ENCODE results near the gene NOXRED1. TPM values are rescaled to one million over a fixed set of nuclear protein-coding genes. Genes with fewer than 3 reads are reported as not detected.

NOXRED1 gene
- polyA plus RNA-seq, 2 of the 4 experiments (the other 2 are of a cell fraction) = 0.18 to 0.34 TPM

DNA sequence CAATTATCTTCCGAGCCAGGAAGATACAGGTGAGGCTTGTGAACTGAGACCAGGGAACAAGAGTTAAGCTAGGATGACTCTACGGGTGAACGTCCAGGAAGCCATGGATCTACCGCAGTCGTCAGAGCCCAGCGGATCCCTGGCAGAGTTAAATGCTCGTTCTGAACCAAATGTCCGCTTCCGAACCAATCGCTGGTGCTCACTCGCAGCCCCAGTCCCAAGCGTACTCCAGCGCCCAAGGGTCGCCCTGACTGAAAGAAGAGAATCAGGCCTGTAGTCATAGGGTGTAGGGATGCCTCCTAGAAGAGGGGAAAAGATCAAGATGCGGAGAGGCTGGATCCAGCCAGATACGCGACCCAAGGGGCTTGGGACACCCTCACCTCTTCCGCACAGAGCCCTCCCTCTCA, 33.8 kb upstream of the NOXRED1 start:
- TF ChIP-seq BCL3 (IDR thresholded peaks at IDR 0.05) = peak; percentile 80; the same call in 2 of the 3 replicates
- TF ChIP-seq PHF8 (IDR thresholded peaks at IDR 0.05; ENCODE audit: borderline replicate concordance, low read depth) = peak; percentile 35; the same call in 1 of the 2 replicates
- TF ChIP-seq RAD21 (conservative IDR thresholded peaks at IDR 0.05 in 1 of 2, IDR thresholded peaks at IDR 0.05 in 1 of 2) = no peak
- peak; percentile 98 for TF ChIP-seq POLR2A (IDR thresholded peaks at IDR 0.05; ENCODE audit: low read length)
- Histone ChIP-seq H3K4me2 (peak overlapping the region; percentile 84), H3K9me3 (no peaks in the 10 kb centered on the region), H3K27ac (peak overlapping the region; percentile 89 to 95), H3K4me1 (peaks cover 15% of the 10 kb centered on the region), H3K4me3 (peak overlapping the region; percentile 91)
- DNase-seq (ENCODE audit: low read depth in 1 of 2, low spot score in 1 of 2) = no peak
- CTCF ChIA-PET = no interaction called here
- 4% methylated on average over 16 of the region's 18 CpGs for WGBS (ENCODE audit: missing lambda C conversion rate)
- POLR2A ChIA-PET = interaction anchor here (0.5 to 1.0 kb wide), 6 partner anchors 9 to 136 kb away, joined by 3 to 5 read pairs (median 3); partner anchors contain the start of genes GSTZ1, POMT2, SAMD15 and TMED8
- no peak for FAIRE-seq
- ATAC-seq = peak in 1 of 2 experiments; percentile 46; a peak in 4 of 6 replicates

GRCh38 chr14:77455966-77456640, 32.8 kb upstream of the NOXRED1 start:
- Histone ChIP-seq H3K4me3 (peak overlapping the region; percentile 91; the same call in 2 of the 3 replicates), H3K27ac (no peak overlapping the region), H3K9me3 (no peaks in the 10 kb centered on the region), H3K4me1 (peaks cover 15% of the 10 kb centered on the region), H3K4me2 (peak overlapping the region; percentile 84)
- ATAC-seq (no peak), FAIRE-seq (no peak), DNase-seq (ENCODE audit: low read depth in 1 of 2, low spot score in 1 of 2) (no peak)
- WGBS (ENCODE audit: missing lambda C conversion rate) = 66% methylated on average over 2 of the region's 2 CpGs
- CTCF ChIA-PET = no interaction called here
- TF ChIP-seq SREBF2 (IDR thresholded peaks at IDR 0.05) = no peak
- TF ChIP-seq KDM1A (IDR thresholded peaks at IDR 0.05; ENCODE audit: low read depth) = 0 out of 2 replicates have a peak, but pooled peaks have one; percentile 30
- TF ChIP-seq HDAC2 (IDR thresholded peaks at IDR 0.05) = peak; percentile 51; the same call in 1 of the 2 replicates
- POLR2A ChIA-PET = no interaction called here

- H3K4me1 ChIP-seq = no peaks in the 10 kb centered on the region
- CTCF ChIA-PET = interaction anchor here (1.4 kb wide), 1 partner anchor 17 kb away, joined by 4 read pairs; no protein-coding TSS in a partner anchor
These were observed 18.9 kb upstream of the NOXRED1 start for GRCh38 chr14:77442196-77442595.

More at GRCh38 chr14:77442196-77442595, 18.9 kb upstream of the NOXRED1 start:
- no peak for ATAC-seq
- Histone ChIP-seq H3K4me2 (no peak overlapping the region), H3K9me3 (no peaks in the 10 kb centered on the region), H3K27ac (no peak overlapping the region), H3K4me3 (no peak overlapping the region)
- no peak for DNase-seq (ENCODE audit: low read depth in 1 of 2, low spot score in 1 of 2)
- WGBS (ENCODE audit: missing lambda C conversion rate) = 95% methylated on average over 2 of the region's 2 CpGs
- FAIRE-seq = no peak
- POLR2A ChIA-PET = no interaction called here
- TF ChIP-seq POLR2A (IDR thresholded peaks at IDR 0.05; ENCODE audit: low read length) (no peak), HOXA7 (CRISPR knock-in tag; IDR thresholded peaks at IDR 0.05) (no peak), NPAS2 (CRISPR knock-in tag; IDR thresholded peaks at IDR 0.05; ENCODE audit: borderline replicate concordance) (no peak), ZNF302 (CRISPR knock-in tag; IDR thresholded peaks at IDR 0.05) (no peak), NR3C1 (IDR thresholded peaks at IDR 0.05) (no peak), ESRRA (IDR thresholded peaks at IDR 0.05; ENCODE audit: borderline replicate concordance, low read length) (no peak), FOSL2 (IDR thresholded peaks at IDR 0.05) (no peak), FOSL2 (CRISPR knock-in tag; IDR thresholded peaks at IDR 0.05) (no peak), GATA3 (IDR thresholded peaks at IDR 0.05; ENCODE audit: borderline replicate concordance) (no peak), TP53 (CRISPR knock-in tag; IDR thresholded peaks at IDR 0.05) (no peak)
- TF ChIP-seq, protein P1, sequence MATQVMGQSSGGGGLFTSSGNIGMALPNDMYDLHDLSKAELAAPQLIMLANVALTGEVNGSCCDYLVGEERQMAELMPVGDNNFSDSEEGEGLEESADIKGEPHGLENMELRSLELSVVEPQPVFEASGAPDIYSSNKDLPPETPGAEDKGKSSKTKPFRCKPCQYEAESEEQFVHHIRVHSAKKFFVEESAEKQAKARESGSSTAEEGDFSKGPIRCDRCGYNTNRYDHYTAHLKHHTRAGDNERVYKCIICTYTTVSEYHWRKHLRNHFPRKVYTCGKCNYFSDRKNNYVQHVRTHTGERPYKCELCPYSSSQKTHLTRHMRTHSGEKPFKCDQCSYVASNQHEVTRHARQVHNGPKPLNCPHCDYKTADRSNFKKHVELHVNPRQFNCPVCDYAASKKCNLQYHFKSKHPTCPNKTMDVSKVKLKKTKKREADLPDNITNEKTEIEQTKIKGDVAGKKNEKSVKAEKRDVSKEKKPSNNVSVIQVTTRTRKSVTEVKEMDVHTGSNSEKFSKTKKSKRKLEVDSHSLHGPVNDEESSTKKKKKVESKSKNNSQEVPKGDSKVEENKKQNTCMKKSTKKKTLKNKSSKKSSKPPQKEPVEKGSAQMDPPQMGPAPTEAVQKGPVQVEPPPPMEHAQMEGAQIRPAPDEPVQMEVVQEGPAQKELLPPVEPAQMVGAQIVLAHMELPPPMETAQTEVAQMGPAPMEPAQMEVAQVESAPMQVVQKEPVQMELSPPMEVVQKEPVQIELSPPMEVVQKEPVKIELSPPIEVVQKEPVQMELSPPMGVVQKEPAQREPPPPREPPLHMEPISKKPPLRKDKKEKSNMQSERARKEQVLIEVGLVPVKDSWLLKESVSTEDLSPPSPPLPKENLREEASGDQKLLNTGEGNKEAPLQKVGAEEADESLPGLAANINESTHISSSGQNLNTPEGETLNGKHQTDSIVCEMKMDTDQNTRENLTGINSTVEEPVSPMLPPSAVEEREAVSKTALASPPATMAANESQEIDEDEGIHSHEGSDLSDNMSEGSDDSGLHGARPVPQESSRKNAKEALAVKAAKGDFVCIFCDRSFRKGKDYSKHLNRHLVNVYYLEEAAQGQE (IDR thresholded peaks at IDR 0.05) = no peak
- TF ChIP-seq, protein P2, sequence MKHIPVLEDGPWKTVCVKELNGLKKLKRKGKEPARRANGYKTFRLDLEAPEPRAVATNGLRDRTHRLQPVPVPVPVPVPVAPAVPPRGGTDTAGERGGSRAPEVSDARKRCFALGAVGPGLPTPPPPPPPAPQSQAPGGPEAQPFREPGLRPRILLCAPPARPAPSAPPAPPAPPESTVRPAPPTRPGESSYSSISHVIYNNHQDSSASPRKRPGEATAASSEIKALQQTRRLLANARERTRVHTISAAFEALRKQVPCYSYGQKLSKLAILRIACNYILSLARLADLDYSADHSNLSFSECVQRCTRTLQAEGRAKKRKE (CRISPR knock-in tag; IDR thresholded peaks at IDR 0.05; ENCODE audit: low read depth) = no peak
- TF ChIP-seq, protein P3, sequence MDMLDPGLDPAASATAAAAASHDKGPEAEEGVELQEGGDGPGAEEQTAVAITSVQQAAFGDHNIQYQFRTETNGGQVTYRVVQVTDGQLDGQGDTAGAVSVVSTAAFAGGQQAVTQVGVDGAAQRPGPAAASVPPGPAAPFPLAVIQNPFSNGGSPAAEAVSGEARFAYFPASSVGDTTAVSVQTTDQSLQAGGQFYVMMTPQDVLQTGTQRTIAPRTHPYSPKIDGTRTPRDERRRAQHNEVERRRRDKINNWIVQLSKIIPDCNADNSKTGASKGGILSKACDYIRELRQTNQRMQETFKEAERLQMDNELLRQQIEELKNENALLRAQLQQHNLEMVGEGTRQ (IDR thresholded peaks at IDR 0.05) = no peak
- TF ChIP-seq, protein P4, sequence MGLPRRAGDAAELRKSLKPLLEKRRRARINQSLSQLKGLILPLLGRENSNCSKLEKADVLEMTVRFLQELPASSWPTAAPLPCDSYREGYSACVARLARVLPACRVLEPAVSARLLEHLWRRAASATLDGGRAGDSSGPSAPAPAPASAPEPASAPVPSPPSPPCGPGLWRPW (IDR thresholded peaks at IDR 0.05) = no peak
